Measurements from ENCODE around the gene UBE2F. TPM values are rescaled to one million over a fixed set of nuclear protein-coding genes. Genes with fewer than 3 reads are reported as not detected.

Gene UBE2F
- total RNA-seq, 1 experiment from 2014 or later, result 62.1 TPM

DNA sequence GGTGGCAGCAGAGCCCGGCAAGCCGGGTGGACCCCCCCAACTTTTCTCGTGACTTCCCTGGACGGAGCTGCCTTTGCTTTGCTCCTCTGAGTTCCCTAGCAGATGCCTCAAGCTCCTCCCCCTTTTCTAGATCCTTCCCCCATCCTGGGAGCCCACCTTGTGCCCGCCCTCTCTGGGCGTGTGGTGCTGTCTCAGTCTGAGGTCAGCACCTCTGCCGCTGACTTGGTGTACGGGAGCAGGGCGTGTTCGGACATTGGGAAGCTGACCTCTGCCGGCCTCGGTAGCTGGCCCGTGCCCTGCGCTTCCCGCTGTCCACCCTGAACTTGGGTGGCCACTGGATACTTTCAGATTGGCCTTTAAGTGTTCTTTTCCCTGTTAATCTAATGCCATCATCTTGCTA lies 113.7 kb downstream of the UBE2F start:
- WGBS (ENCODE audit: extremely low coverage, insufficient read length, low lambda C conversion rate), result no CpG with 5 or more reads among the region's 15 CpGs
- H3K23me2 ChIP-seq (ENCODE audit: insufficient read length, low read depth, low read length, poor library complexity, severe bottlenecking), result no peaks in the 10 kb centered on the region
- no peak overlapping the region for H2AK5ac ChIP-seq (ENCODE audit: insufficient read length, low read length)
- peaks cover 56 to 85% (median 71%) of the 10 kb centered on the region in 3 experiments for H3K36me3 Mint-ChIP-seq (ENCODE audit: insufficient read depth in 1 of 3, low read depth in 3 of 3)
- H3K9me3 Mint-ChIP-seq, result 0 out of 5 replicates have a peak, but pooled peaks cover 0 to 5% of the 10 kb centered on the region in 2 experiments
- peak overlapping the region in 2 of 3 experiments; percentile 74 to 82; a peak in 4 of 7 replicates for H3K27ac Mint-ChIP-seq
- no peaks in the 10 kb centered on the region for H3K79me2 ChIP-seq (ENCODE audit: insufficient read depth, low read length)
- no peak overlapping the region for H4K91ac ChIP-seq (ENCODE audit: insufficient read length, low read depth, low read length)
- TF ChIP-seq, protein P1, sequence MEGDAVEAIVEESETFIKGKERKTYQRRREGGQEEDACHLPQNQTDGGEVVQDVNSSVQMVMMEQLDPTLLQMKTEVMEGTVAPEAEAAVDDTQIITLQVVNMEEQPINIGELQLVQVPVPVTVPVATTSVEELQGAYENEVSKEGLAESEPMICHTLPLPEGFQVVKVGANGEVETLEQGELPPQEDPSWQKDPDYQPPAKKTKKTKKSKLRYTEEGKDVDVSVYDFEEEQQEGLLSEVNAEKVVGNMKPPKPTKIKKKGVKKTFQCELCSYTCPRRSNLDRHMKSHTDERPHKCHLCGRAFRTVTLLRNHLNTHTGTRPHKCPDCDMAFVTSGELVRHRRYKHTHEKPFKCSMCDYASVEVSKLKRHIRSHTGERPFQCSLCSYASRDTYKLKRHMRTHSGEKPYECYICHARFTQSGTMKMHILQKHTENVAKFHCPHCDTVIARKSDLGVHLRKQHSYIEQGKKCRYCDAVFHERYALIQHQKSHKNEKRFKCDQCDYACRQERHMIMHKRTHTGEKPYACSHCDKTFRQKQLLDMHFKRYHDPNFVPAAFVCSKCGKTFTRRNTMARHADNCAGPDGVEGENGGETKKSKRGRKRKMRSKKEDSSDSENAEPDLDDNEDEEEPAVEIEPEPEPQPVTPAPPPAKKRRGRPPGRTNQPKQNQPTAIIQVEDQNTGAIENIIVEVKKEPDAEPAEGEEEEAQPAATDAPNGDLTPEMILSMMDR (conservative IDR thresholded peaks at IDR 0.05), result no peak
- peaks cover 29 to 31% of the 10 kb centered on the region in 2 experiments for H3K4me1 Mint-ChIP-seq
- no peak overlapping the region for H3T11ph ChIP-seq (ENCODE audit: low read length)
- no peak overlapping the region for H4K5ac ChIP-seq (ENCODE audit: insufficient read length, low read depth, low read length)
- H3K9me3 ChIP-seq (ENCODE audit: control insufficient read depth, low read depth, low read length), result no peaks in the 10 kb centered on the region
- no peak for DNase-seq
- H3K79me1 ChIP-seq (ENCODE audit: insufficient read depth, low read depth, low read length, poor library complexity, severe bottlenecking), result peaks cover 5% of the 10 kb centered on the region
- no peaks in the 10 kb centered on the region for H4K20me1 ChIP-seq (ENCODE audit: control insufficient read depth, insufficient read depth, insufficient read length)
- no peak overlapping the region for H2AFZ ChIP-seq (ENCODE audit: low read length)
- no peaks in the 10 kb centered on the region for H3K27me3 Mint-ChIP-seq (ENCODE audit: low read depth)
- no peak overlapping the region for H3K23ac ChIP-seq (ENCODE audit: insufficient read length, low read depth, low read length)
- no peak overlapping the region for H3K56ac ChIP-seq (ENCODE audit: insufficient read length, low read depth, low read length)
- H4K8ac ChIP-seq (replicated peaks; ENCODE audit: insufficient read length, low read depth, low read length), result no peak overlapping the region
- H3K14ac ChIP-seq (ENCODE audit: insufficient read depth, low read length), result no peak overlapping the region
- no peak overlapping the region for H3K18ac ChIP-seq (ENCODE audit: insufficient read length, low read depth, low read length)
- no peak overlapping the region for H2BK12ac ChIP-seq (ENCODE audit: insufficient read length, low read depth, low read length)
- no peak overlapping the region for H3K27ac ChIP-seq (ENCODE audit: insufficient read length, low read depth, low read length)
- no peak overlapping the region for H2BK15ac ChIP-seq (ENCODE audit: low read depth, low read length)
- no peaks in the 10 kb centered on the region for H3K4me1 ChIP-seq (ENCODE audit: insufficient read depth, low read length)
- H2BK20ac ChIP-seq (ENCODE audit: low read depth, low read length, poor library complexity, severe bottlenecking), result no peak overlapping the region
- H3K4ac ChIP-seq (ENCODE audit: low read depth, low read length), result no peak overlapping the region
- H3K9ac ChIP-seq (ENCODE audit: extremely low read depth, insufficient read length, low read length), result no peak overlapping the region
- H2BK120ac ChIP-seq (ENCODE audit: low read depth, low read length, poor library complexity, severe bottlenecking), result no peak overlapping the region
- H3K4me3 Mint-ChIP-seq, result no peak overlapping the region
- no peak overlapping the region for H3K4me2 ChIP-seq (ENCODE audit: insufficient read depth, insufficient read length, low read length)
- H3K27me3 ChIP-seq (ENCODE audit: insufficient read depth, low read length), result no peaks in the 10 kb centered on the region
- no peak overlapping the region for H2BK5ac ChIP-seq (ENCODE audit: insufficient read length, low read length)

All from H9 (cell line).